AG09309 (cell line): Measurements from ENCODE around the gene AGPAT2.
"Not testable (repeated sequence)": the region's sequence is repeated elsewhere in the genome, so short reads cannot be mapped to it uniquely, and the experiment has no call there.

ENCODE experiments used
- DNase-seq: peaks from one replicate; pipeline ENCODE4 v3.0.0-alpha.2; 2010; ENCODE audit warnings: low read depth
- H3K4me3 ChIP-seq: 2 replicates; pipeline ENCODE4 v1.5.1; 2011; ENCODE audit warnings: mild to moderate bottlenecking, low read depth, low read length, moderate library complexity; ENCODE audit not compliant: control insufficient read depth
- CTCF ChIP-seq: IDR thresholded peaks from 2 replicates; pipeline ENCODE4 v1.5.1; 2011; ENCODE audit warnings: mild to moderate bottlenecking, low read depth, low read length, inconsistent platforms; ENCODE audit not compliant: insufficient read depth, control insufficient read depth; ENCODE audit errors: missing control alignments

Gene AGPAT2

DNA sequence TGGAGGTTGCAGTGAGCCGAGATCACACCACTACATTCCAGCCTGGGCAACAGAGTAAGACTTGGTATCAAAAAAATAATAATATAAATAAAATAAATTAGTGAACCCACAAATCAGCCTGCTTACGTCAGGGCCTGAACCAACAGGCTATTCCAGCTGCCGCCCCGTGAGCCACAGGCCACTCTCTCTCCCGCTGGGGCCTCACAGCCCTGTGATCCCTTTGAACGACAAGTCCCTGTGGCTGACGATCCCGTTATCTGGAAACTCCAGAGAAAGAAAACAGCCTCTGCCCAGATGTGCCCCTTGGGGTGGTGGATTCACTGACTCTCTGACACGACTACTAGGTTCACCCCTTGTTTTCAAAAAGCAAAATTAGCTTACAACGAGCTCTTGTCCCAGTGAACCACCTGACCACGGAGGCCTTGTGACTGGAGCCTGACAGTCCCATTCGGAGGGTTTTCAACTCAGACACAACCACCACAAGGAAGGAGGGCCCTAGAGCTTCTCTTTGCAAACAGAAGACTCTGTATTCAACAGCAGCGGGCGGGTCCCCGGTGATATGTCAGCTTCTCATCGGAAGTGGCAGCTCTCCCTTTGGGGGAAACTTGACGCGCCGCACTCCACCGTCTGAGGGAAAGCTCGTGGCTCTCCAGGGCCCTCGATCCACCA, 20.7 kb upstream of the AGPAT2 start:
- no peak for DNase-seq
- no peak overlapping the region for H3K4me3 ChIP-seq
- no peak for TF ChIP-seq CTCF

GRCh38 chr9:136707011-136707410, 19.8 kb upstream of the AGPAT2 start:
- TF ChIP-seq CTCF: no peak
- H3K4me3 ChIP-seq: no peak overlapping the region
- DNase-seq: no peak

- H3K4me3 ChIP-seq: no peak overlapping the region
- DNase-seq: no peak
- no peak for TF ChIP-seq CTCF
Observed at GRCh38 chr9:136705564-136705963, 18.3 kb upstream of the AGPAT2 start.

GRCh38 chr9:136704741-136705140, 17.5 kb upstream of the AGPAT2 start:
- not testable (repeated sequence) for H3K4me3 ChIP-seq, DNase-seq

GRCh38 chr9:136703276-136703860, 16.1 kb upstream of the AGPAT2 start:
- no peak for DNase-seq
- no peak for TF ChIP-seq CTCF
- no peak overlapping the region for H3K4me3 ChIP-seq

DNA sequence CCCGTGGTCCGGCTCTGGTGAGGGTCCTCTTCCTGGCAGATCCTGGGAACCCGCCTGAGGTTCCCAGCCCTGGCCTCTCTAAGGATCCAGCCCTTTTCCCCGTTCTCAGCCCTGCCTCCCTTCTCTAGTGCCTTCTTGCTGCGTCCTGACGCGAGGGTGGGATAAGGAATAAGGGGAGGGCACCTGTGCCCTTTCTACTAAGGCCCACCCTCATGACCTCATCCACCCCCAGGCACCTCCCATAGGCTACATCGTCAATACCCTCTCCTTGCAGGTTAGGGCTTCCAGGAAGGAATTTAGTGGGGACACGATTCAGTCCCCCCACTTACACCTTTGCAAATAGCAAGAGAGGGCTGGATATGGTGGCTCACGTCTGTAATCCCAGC, 14.4 kb upstream of the AGPAT2 start:
- no peak overlapping the region for H3K4me3 ChIP-seq
- no peak for DNase-seq
- TF ChIP-seq CTCF: no peak

- H3K4me3 ChIP-seq: no peak overlapping the region
- no peak for DNase-seq
- TF ChIP-seq CTCF: no peak
Observed at GRCh38 chr9:136700959-136701667, 13.9 kb upstream of the AGPAT2 start.
